ENCODE data around the gene OR10H2.

- no peak for TF ChIP-seq POLR2A (IDR thresholded peaks at IDR 0.05)
- TF ChIP-seq, protein P1, sequence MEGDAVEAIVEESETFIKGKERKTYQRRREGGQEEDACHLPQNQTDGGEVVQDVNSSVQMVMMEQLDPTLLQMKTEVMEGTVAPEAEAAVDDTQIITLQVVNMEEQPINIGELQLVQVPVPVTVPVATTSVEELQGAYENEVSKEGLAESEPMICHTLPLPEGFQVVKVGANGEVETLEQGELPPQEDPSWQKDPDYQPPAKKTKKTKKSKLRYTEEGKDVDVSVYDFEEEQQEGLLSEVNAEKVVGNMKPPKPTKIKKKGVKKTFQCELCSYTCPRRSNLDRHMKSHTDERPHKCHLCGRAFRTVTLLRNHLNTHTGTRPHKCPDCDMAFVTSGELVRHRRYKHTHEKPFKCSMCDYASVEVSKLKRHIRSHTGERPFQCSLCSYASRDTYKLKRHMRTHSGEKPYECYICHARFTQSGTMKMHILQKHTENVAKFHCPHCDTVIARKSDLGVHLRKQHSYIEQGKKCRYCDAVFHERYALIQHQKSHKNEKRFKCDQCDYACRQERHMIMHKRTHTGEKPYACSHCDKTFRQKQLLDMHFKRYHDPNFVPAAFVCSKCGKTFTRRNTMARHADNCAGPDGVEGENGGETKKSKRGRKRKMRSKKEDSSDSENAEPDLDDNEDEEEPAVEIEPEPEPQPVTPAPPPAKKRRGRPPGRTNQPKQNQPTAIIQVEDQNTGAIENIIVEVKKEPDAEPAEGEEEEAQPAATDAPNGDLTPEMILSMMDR (IDR thresholded peaks at IDR 0.05): no peak
Observed at GRCh38 chr19:15696654-15697194, 31.1 kb upstream of the OR10H2 start.
